ENCODE results near the gene CHGA. TPM values are rescaled to one million over a fixed set of nuclear protein-coding genes. Genes with fewer than 3 reads are reported as not detected.

The CHGA gene
- total and polyA plus RNA-seq, 7 donors = 0.04 to 0.87 (median 0.15) TPM; not detected in 3

DNA sequence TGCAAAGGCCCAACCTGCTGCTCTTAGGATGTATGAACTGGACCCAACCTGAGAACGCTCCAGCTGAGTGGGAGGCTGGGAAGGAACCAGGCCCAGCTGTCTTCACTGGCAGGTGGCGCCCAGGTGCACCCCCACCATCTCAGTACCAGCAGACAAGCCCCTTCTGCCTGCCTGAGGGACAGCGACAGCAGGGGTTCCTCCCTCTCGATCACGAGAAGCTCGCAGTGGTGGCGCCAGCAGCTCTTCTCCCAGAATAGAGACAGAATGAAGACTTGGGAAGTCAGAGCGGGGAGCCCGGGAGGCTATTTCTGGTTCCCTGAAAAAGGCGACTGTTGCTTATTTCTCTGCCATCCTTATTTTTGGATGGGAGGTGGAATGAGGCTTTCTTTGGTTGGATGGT is 46.5 kb downstream of the CHGA start:
- intact Hi-C loops (cut with DNase I) = no loop called here
- no peak for ATAC-seq
- Histone ChIP-seq H3K9me3 (peaks cover 4% of the 10 kb centered on the region), H3K36me3 (ENCODE audit: insufficient read depth in 1 of 2, low read depth in 1 of 2) (no peaks in the 10 kb centered on the region), H3K4me3 (no peak overlapping the region), H3K27ac (no peak overlapping the region), H3K4me1 (no peaks in the 10 kb centered on the region), H3K27me3 (ENCODE audit: insufficient read depth in 3 of 3, low read length in 2 of 3) (no peaks in the 10 kb centered on the region)
- TF ChIP-seq, protein P1, sequence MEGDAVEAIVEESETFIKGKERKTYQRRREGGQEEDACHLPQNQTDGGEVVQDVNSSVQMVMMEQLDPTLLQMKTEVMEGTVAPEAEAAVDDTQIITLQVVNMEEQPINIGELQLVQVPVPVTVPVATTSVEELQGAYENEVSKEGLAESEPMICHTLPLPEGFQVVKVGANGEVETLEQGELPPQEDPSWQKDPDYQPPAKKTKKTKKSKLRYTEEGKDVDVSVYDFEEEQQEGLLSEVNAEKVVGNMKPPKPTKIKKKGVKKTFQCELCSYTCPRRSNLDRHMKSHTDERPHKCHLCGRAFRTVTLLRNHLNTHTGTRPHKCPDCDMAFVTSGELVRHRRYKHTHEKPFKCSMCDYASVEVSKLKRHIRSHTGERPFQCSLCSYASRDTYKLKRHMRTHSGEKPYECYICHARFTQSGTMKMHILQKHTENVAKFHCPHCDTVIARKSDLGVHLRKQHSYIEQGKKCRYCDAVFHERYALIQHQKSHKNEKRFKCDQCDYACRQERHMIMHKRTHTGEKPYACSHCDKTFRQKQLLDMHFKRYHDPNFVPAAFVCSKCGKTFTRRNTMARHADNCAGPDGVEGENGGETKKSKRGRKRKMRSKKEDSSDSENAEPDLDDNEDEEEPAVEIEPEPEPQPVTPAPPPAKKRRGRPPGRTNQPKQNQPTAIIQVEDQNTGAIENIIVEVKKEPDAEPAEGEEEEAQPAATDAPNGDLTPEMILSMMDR (IDR thresholded peaks at IDR 0.05) = no peak
- WGBS, 3 donors = 87 to 96% (median 91%) methylated on average over 10 of the region's 10 CpGs
- DNase-seq = peak; percentile 2 to 40

DNA sequence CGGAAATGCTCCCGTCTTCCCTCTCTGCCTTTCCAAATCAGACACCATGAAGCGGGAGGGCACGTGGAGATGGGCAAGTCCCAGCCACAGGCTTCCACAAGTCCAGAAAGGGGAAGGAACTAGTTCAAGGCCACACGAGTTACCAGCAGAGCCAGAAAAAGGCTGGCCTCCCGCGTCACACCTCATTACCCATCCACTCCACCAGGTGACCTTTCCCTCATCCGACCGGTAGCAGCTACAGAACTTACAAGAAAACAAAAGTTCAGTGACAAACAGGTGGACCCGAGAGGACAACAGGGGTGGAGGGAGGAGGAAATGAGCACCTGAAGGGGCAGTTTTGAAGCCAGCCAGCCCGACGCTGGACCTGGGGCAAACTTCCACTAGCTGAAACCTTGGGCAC is 46.9 kb downstream of the CHGA start:
- ATAC-seq (no peak), DNase-seq (peak; percentile 2 to 4)
- intact Hi-C loops (cut with DNase I) = no loop called here
- no peak overlapping the region for H3K27ac ChIP-seq
- no peaks in the 10 kb centered on the region for H3K27me3 ChIP-seq (ENCODE audit: insufficient read depth in 3 of 3, low read length in 2 of 3)
- WGBS, 3 donors = 85 to 92% (median 88%) methylated on average over 12 of the region's 12 CpGs
- TF ChIP-seq, protein P1 (IDR thresholded peaks at IDR 0.05) = no peak
- H3K4me1 ChIP-seq = no peaks in the 10 kb centered on the region
- H3K9me3 ChIP-seq = peaks cover 4% of the 10 kb centered on the region
- no peak overlapping the region for H3K4me3 ChIP-seq
- no peaks in the 10 kb centered on the region for H3K36me3 ChIP-seq (ENCODE audit: insufficient read depth in 1 of 2, low read depth in 1 of 2)

DNA sequence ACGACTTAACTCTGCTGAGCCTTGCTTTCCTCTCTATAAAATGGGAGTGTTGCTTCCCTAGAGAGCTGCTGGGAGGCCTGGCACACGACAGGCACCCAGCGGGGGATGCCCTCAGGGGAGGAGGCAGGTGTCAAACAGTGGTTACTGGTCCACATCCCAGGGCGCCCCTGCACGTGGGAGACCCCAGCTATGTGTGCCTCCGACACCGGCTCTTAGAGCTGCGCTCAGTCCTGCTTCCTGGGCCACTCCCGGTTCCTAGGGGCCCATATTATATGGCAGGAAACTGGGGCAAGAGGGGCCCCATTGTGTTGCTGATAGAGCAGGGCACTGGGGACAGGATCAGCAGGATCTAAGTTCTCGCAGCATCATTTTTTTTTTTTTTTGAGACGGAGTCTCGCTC is 47.3 kb downstream of the CHGA start:
- ATAC-seq (no peak), DNase-seq (peak; percentile 2 to 26)
- Histone ChIP-seq H3K36me3 (ENCODE audit: insufficient read depth in 1 of 2, low read depth in 1 of 2) (no peaks in the 10 kb centered on the region), H3K27ac (no peak overlapping the region), H3K4me1 (no peaks in the 10 kb centered on the region), H3K27me3 (ENCODE audit: insufficient read depth in 3 of 3, low read length in 2 of 3) (no peaks in the 10 kb centered on the region), H3K9me3 (peaks cover 4% of the 10 kb centered on the region), H3K4me3 (no peak overlapping the region)
- TF ChIP-seq, protein P1 (IDR thresholded peaks at IDR 0.05) = no peak
- 84 to 94% (median 90%) methylated on average over 10 to 12 of the region's 12 CpGs for WGBS, 3 donors
- intact Hi-C loops (cut with DNase I) = no loop called here

DNA sequence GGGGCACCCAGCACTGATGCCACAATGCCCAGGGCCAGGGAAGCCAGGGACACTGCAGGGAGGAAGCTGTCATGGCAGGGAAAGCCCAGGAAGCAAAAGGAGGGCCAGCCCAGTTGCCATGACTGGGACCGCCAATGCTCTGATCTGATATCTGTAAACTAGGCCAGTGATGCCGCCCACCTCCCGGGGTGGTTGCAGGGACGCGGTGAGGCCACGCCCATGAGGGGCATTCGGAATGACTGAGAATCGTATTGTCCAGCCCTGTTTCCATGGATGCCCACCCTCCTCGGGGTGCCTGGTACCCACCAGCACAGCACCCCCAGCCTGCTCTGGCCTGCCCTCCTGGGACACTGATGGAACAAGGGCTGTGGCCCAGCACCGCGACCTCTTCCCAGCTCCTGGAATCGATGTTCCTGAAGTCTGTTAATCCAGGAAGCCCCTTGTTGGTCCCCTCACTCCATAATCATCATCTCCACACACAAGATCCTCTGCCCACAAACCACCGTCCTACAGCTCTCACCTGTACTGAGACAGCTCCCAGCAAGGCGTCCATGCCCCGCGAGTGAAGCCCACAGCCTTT is 48.7 kb downstream of the CHGA start:
- peaks cover 4% of the 10 kb centered on the region for H3K9me3 ChIP-seq
- no peak overlapping the region for H3K27ac ChIP-seq
- ATAC-seq (no peak), DNase-seq (peak; percentile 2 to 27)
- no peaks in the 10 kb centered on the region for H3K27me3 ChIP-seq (ENCODE audit: insufficient read depth in 3 of 3, low read length in 2 of 3)
- intact Hi-C loops (cut with DNase I) = no loop called here
- no peak overlapping the region for H3K4me3 ChIP-seq
- TF ChIP-seq, protein P1 (IDR thresholded peaks at IDR 0.05) = no peak
- no peaks in the 10 kb centered on the region for H3K36me3 ChIP-seq (ENCODE audit: insufficient read depth in 1 of 2, low read depth in 1 of 2)
- WGBS, 3 donors = 96 to 99% (median 96%) methylated on average over 16 of the region's 16 CpGs
- no peaks in the 10 kb centered on the region for H3K4me1 ChIP-seq

DNA sequence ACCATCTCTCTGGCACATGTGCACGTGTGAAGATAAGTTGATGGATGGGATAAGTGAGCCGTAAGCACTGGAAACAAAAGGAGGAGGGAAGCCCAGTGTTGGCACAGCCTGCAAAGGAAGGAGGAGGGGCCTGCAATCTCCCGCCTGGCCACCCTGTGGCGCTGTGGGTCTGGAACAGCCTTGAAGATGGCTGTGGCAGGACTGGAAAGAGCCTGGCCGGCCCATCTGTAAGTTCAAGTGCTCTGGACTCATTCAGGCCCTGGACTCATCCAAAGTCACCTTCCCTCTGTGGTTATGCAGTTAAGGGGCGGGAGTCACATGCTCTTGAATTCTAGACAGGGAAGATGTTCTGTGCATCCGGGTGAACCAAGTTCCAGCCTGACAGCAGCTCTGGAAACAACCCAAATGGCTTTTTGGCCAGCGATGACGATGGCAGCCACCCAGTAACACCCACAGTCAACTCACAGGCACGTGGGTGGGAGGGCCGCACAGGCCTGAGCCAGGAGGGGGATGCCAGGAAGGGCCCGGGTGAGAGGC is 50.4 kb downstream of the CHGA start:
- Histone ChIP-seq H3K27me3 (ENCODE audit: insufficient read depth in 3 of 3, low read length in 2 of 3) (no peaks in the 10 kb centered on the region), H3K4me1 (no peaks in the 10 kb centered on the region), H3K36me3 (ENCODE audit: insufficient read depth in 1 of 2, low read depth in 1 of 2) (no peaks in the 10 kb centered on the region), H3K9me3 (peaks cover 3% of the 10 kb centered on the region), H3K27ac (no peak overlapping the region), H3K4me3 (no peak overlapping the region)
- intact Hi-C loops (cut with DNase I) = no loop called here
- peak; percentile 50 to 74 for DNase-seq
- TF ChIP-seq, protein P1 (IDR thresholded peaks at IDR 0.05) = peak; percentile 43
- WGBS, 3 donors = 31 to 45% (median 36%) methylated on average over 12 of the region's 12 CpGs
- ATAC-seq = peak in 3 of 4 donors; percentile 54 to 64 (median 63)
